Adrenal gland (tissue), 12 donors: Measurements from ENCODE around the gene RFX8. TPM values are rescaled to one million over a fixed set of nuclear protein-coding genes. Genes with fewer than 3 reads are reported as not detected.

Source experiments
- DNase-seq, 7 donors: peaks; one replicate each; pipeline ENCODE4 v3.0.0-alpha.2; 2019 to 2020
- H3K27ac ChIP-seq, 5 donors: fragments of 200-600 bp; sonication (generic) in 4 of 5; 1 replicate in 3 of 5; 2 replicates in 2 of 5; pipeline versions ENCODE4 v1.5.1 to v1.8.0; 2016 to 2020; ENCODE audit warnings: mild to moderate bottlenecking in 1 of 5
- H3K27me3 ChIP-seq: fragments of 200-600 bp; 2 replicates; pipeline ENCODE4 v1.8.0; 2021
- H3K36me3 ChIP-seq, 2 donors: fragments of 200-600 bp; replicated peaks in 1 of 2; 1 replicate in 1 of 2; 2 replicates in 1 of 2; pipeline versions ENCODE4 v1.5.1 to v1.8.0; 2018 to 2022
- H3K4me1 ChIP-seq, 2 donors: fragments of 200-600 bp; replicated peaks in 1 of 2; 1 replicate in 1 of 2; 2 replicates in 1 of 2; pipeline versions ENCODE4 v1.5.1 to v1.8.0; 2018 to 2021
- H3K4me3 ChIP-seq, 4 donors: fragments of 200-600 bp; sonication (generic) in 3 of 4; one replicate each; pipeline ENCODE4 v1.5.1; 2016 to 2018
- H3K9me3 ChIP-seq, 3 donors: fragments of 200-600 bp; sonication (generic) in 1 of 3; replicated peaks in 1 of 3; 1 replicate in 2 of 3; 2 replicates in 1 of 3; pipeline versions ENCODE4 v1.5.1 to v1.8.0; 2016 to 2021
- CTCF ChIP-seq, 6 experiments: fragments of 450-650 bp in 4 of 6; fragments of 200-600 bp in 2 of 6; sonication (generic) in 1 of 6; IDR thresholded peaks; 1 replicate in 5 of 6; 2 replicates in 1 of 6; pipeline versions ENCODE4 v1.5.1 to v1.8.0; 2016 to 2021; ENCODE audit warnings: antibody characterized with exemption in 6 of 6, mild to moderate bottlenecking in 2 of 6, moderate library complexity in 1 of 6
- POLR2A ChIP-seq, 2 donors: fragments of 450-650 bp; IDR thresholded peaks; one replicate each; pipeline ENCODE4 v1.6.1; 2017; ENCODE audit warnings: antibody characterized with exemption in 2 of 2, mild to moderate bottlenecking in 2 of 2, moderate library complexity in 1 of 2
- WGBS, 4 donors: extraction: QIAGEN DNeasy Blood & Tissue Kit in 2 of 4; methylation state at CpG; one replicate each; pipeline versions ENCODE4 v1.1.5 to v1.1.7; 2013 to 2017; 5-methylcytosine and 5-hydroxymethylcytosine counted together
- intact Hi-C, 2 donors: fragments of 100-400 bp; cut with DNase I; formaldehyde crosslinking; loops; one replicate each; pipeline versions ENCODE4 v1.14.1 to v1.15.0; 2022 to 2023
- polyA plus RNA-seq, 3 donors: library from polyadenylated mRNA; stranded (reverse); fragments of 200-250 nt in 2 of 3; fragments of 350-450 nt in 1 of 3; fragmentation: Illumina TruSeq in 1 of 3; extraction: RNeasy Lipid Tissue Mini Kit (QIAGEN cat#74804) in 1 of 3; gene quantifications; one replicate each; pipeline ENCODE4 v1.2.3, GENCODE V29; 2013 to 2014
- total RNA-seq, 9 donors: library from RNA; depleted of rRNA in 4 of 9; stranded (reverse); fragments of >200 nt in 4 of 9; fragments of 120-200 nt in 1 of 9; fragmentation: NEBNext Ultra II Directional in 1 of 9; extraction: Animal tissue kit (Norgen Biotek cat#: 25700) in 1 of 9; gene quantifications; one replicate each; pipeline versions ENCODE4 v1.1.0 to v1.2.4, GENCODE V29; 2013 to 2023
- donor health status: healthy with polysubstance abuse.
- donor health status: Bipolar disorder and iron deficiency.
- donor health status: DM: yes; HTN: yes; CAD: no.
- donor health status: DM: no; HTN: no; CAD: no.
- donor health status: DM: no; HTN: no; CAD: no.
- donor health status: DM: yes; HTN: yes; CAD: no.

The RFX8 gene
- total and polyA plus RNA-seq, 12 donors = 0.14 to 21.8 (median 0.74) TPM; not detected in 4

- Histone ChIP-seq H3K27me3 (no peaks in the 10 kb centered on the region), H3K4me1 (peaks cover 5% of the 10 kb centered on the region in 2 donors), H3K36me3 (no peaks in the 10 kb centered on the region), H3K27ac (no peak overlapping the region), H3K4me3 (no peak overlapping the region), H3K9me3 (no peaks in the 10 kb centered on the region)
- peak in 1 of 7 donors; percentile 16 for DNase-seq
- intact Hi-C loops = no loop called here
- TF ChIP-seq POLR2A (IDR thresholded peaks at IDR 0.05) = no peak
- no peak for TF ChIP-seq CTCF (IDR thresholded peaks at IDR 0.05)
- WGBS, 4 donors = 74 to 84% (median 76%) methylated on average over 4 of the region's 4 CpGs
These were observed 113.8 kb downstream of the RFX8 start for GRCh38 chr2:101361121-101361520.

- TF ChIP-seq POLR2A (IDR thresholded peaks at IDR 0.05) (no peak), CTCF (IDR thresholded peaks at IDR 0.05) (no peak)
- H3K4me1 ChIP-seq = peaks cover 5% of the 10 kb centered on the region in 2 donors
- no peak overlapping the region for H3K27ac ChIP-seq
- peak in 3 of 7 donors; percentile 7 to 26 (median 20) for DNase-seq
- WGBS, 4 donors = 37 to 58% (median 42%) methylated on average over 4 of the region's 4 CpGs
- H3K4me3 ChIP-seq = no peak overlapping the region
- intact Hi-C loops = no loop called here
- no peaks in the 10 kb centered on the region for H3K9me3 ChIP-seq
- H3K27me3 ChIP-seq = no peaks in the 10 kb centered on the region
- no peaks in the 10 kb centered on the region for H3K36me3 ChIP-seq
These were observed 114.7 kb downstream of the RFX8 start for GRCh38 chr2:101360232-101360631.

- Histone ChIP-seq H3K36me3 (no peaks in the 10 kb centered on the region), H3K4me1 (peaks cover 5% of the 10 kb centered on the region in 2 donors), H3K27ac (no peak overlapping the region), H3K27me3 (no peaks in the 10 kb centered on the region), H3K9me3 (no peaks in the 10 kb centered on the region), H3K4me3 (no peak overlapping the region)
- DNase-seq = no peak
- TF ChIP-seq CTCF (IDR thresholded peaks at IDR 0.05) (no peak), POLR2A (IDR thresholded peaks at IDR 0.05) (no peak)
- intact Hi-C loops = no loop called here
- WGBS, 4 donors = 91 to 94% (median 92%) methylated on average over 7 of the region's 7 CpGs
These were observed 115.4 kb downstream of the RFX8 start for GRCh38 chr2:101359410-101359954.

- TF ChIP-seq POLR2A (IDR thresholded peaks at IDR 0.05) (no peak), CTCF (IDR thresholded peaks at IDR 0.05) (no peak)
- H3K27ac ChIP-seq = no peak overlapping the region
These were observed 117.5 kb downstream of the RFX8 start for GRCh38 chr2:101357376-101357775.

More at GRCh38 chr2:101357376-101357775, 117.5 kb downstream of the RFX8 start:
- Histone ChIP-seq H3K4me1 (peaks cover 5% of the 10 kb centered on the region in 2 donors), H3K27me3 (no peaks in the 10 kb centered on the region), H3K9me3 (no peaks in the 10 kb centered on the region), H3K36me3 (no peaks in the 10 kb centered on the region), H3K4me3 (no peak overlapping the region)
- intact Hi-C loops = no loop called here
- DNase-seq = no peak
